H1 (cell line): ENCODE data around the gene GPR39. TPM values are rescaled to one million over a fixed set of nuclear protein-coding genes. Genes with fewer than 3 reads are reported as not detected.

Source experiments
- CTCF ChIA-PET: fragments of 300-600 bp; sonication (Branson Sonifier 250); formaldehyde crosslinking; loops from one replicate; lab custom pipeline; 2021; ENCODE audit not compliant: partially characterized antibody; lab: Charles Lee
- POLR2A ChIA-PET: fragments of 300-600 bp; sonication (Branson Sonifier 250); formaldehyde crosslinking; loops from one replicate; lab custom pipeline; 2021; ENCODE audit warnings: inconsistent platforms; ENCODE audit not compliant: partially characterized antibody; lab: Charles Lee
- DNase-seq, 2 experiments: peaks; one replicate each; pipeline versions ENCODE4 v3.0.0 to v3.0.0-alpha.2; 2010 to 2022; ENCODE audit warnings: low spot score in 2 of 2, low read depth in 1 of 2, mixed read lengths in 1 of 2
- FAIRE-seq: peaks from 2 replicates; lab custom pipeline; 2011; peaks lifted over from hg19 to GRCh38; lab: Jason Lieb, UNC
- H2AFZ ChIP-seq: 2 replicates; pipeline ENCODE4 v1.8.1; 2012; ENCODE audit warnings: low read length, inconsistent platforms
- H2AK5ac ChIP-seq: 2 replicates; pipeline ENCODE4 v1.6.1; 2013; ENCODE audit warnings: low read depth, low read length
- H2BK120ac ChIP-seq: replicated peaks from 2 replicates; pipeline ENCODE3; 2013; ENCODE audit warnings: low read depth, low read length, inconsistent platforms
- H2BK12ac ChIP-seq: 2 replicates; pipeline ENCODE4 v1.6.1; 2013; ENCODE audit warnings: low read depth, low read length
- H2BK15ac ChIP-seq: 2 replicates; pipeline ENCODE4 v1.6.1; 2013; ENCODE audit warnings: low read length
- H2BK20ac ChIP-seq: 2 replicates; pipeline ENCODE4 v1.6.1; 2013; ENCODE audit warnings: low read length
- H2BK5ac ChIP-seq: 2 replicates; pipeline ENCODE4 v1.6.1; 2013; ENCODE audit warnings: low read depth, low read length
- H3K14ac ChIP-seq: 2 replicates; pipeline ENCODE4 v1.6.1; 2013; ENCODE audit warnings: inconsistent platforms; ENCODE audit not compliant: insufficient read length
- H3K18ac ChIP-seq: 2 replicates; pipeline ENCODE4 v1.6.1; 2013; ENCODE audit warnings: low read length; ENCODE audit errors: extremely low read depth
- H3K23ac ChIP-seq: 2 replicates; pipeline ENCODE4 v1.6.1; 2013; ENCODE audit warnings: inconsistent platforms; ENCODE audit not compliant: insufficient read length
- H3K23me2 ChIP-seq: 2 replicates; pipeline ENCODE4 v1.6.1; 2013; ENCODE audit warnings: low read depth, low read length
- H3K27ac ChIP-seq: 2 replicates; pipeline ENCODE4 v1.6.1; 2011; ENCODE audit warnings: low read depth, low read length, inconsistent platforms
- H3K27me3 ChIP-seq, 4 experiments: replicated peaks in 1 of 4; 1 replicate in 1 of 4; 2 replicates in 3 of 4; pipeline versions ENCODE4 v1.6.1 to v1.8.1; 2011 to 2013; ENCODE audit warnings: low read length in 3 of 4, mild to moderate bottlenecking in 3 of 4, inconsistent platforms in 2 of 4, mixed read lengths in 2 of 4, moderate library complexity in 1 of 4; ENCODE audit not compliant: control insufficient read depth in 3 of 4, insufficient read depth in 3 of 4; ENCODE audit errors: extremely low read depth in 1 of 4
- H3K36me3 ChIP-seq, 4 experiments: 2 replicates each; pipeline versions ENCODE4 v1.6.1 to v1.8.1; 2011 to 2013; ENCODE audit warnings: mild to moderate bottlenecking in 4 of 4, low read length in 3 of 4, moderate library complexity in 2 of 4, control low read depth in 1 of 4, inconsistent platforms in 1 of 4; ENCODE audit not compliant: insufficient read depth in 4 of 4, control insufficient read depth in 2 of 4
- H3K4ac ChIP-seq: replicated peaks from 2 replicates; pipeline ENCODE3; 2013; ENCODE audit warnings: low read length, low read depth, mixed read lengths, inconsistent platforms; ENCODE audit not compliant: insufficient read length
- H3K4me1 ChIP-seq, 4 experiments: replicated peaks in 1 of 4; 1 replicate in 1 of 4; 2 replicates in 3 of 4; pipeline versions ENCODE4 v1.6.1 to v1.8.1; 2011 to 2013; ENCODE audit warnings: low read length in 3 of 4, inconsistent platforms in 2 of 4, mixed read lengths in 1 of 4; ENCODE audit not compliant: insufficient read depth in 4 of 4, control insufficient read depth in 3 of 4
- H3K4me2 ChIP-seq, 2 experiments: 2 replicates each; pipeline versions ENCODE4 v1.6.1 to v1.8.1; 2011 to 2013; ENCODE audit warnings: low read depth in 2 of 2, low read length in 2 of 2, control low read depth in 1 of 2, inconsistent platforms in 1 of 2, mild to moderate bottlenecking in 1 of 2; ENCODE audit not compliant: insufficient read depth in 1 of 2
- H3K4me3 ChIP-seq, 4 experiments: fragments of 200-600, 300-600 bp in 1 of 4; sonication (generic), shearing (Covaris generic), sonication (Bioruptor Twin) in 1 of 4; 2 replicates each; pipeline versions ENCODE4 v1.5.1 to v1.8.1; 2011 to 2016; ENCODE audit warnings: low read length in 4 of 4, low read depth in 3 of 4, control low read depth in 2 of 4, inconsistent platforms in 2 of 4, mild to moderate bottlenecking in 2 of 4, mixed read lengths in 1 of 4, moderate library complexity in 1 of 4; ENCODE audit not compliant: insufficient read depth in 2 of 4; ENCODE audit errors: extremely low read depth in 1 of 4
- H3K56ac ChIP-seq: replicated peaks from 2 replicates; pipeline ENCODE3; 2013; ENCODE audit warnings: low read depth, mild to moderate bottlenecking, mixed read lengths, low read length, inconsistent platforms; ENCODE audit not compliant: insufficient read length
- H3K79me1 ChIP-seq: 2 replicates; pipeline ENCODE4 v1.6.1; 2013; ENCODE audit warnings: low read depth, low read length, control low read depth
- H3K79me2 ChIP-seq, 2 experiments: 2 replicates each; pipeline versions ENCODE4 v1.6.1 to v1.8.1; 2012 to 2013; ENCODE audit warnings: low read length in 2 of 2, mild to moderate bottlenecking in 2 of 2, inconsistent platforms in 1 of 2; ENCODE audit not compliant: insufficient read depth in 2 of 2, control insufficient read depth in 1 of 2
- H3K9ac ChIP-seq, 4 experiments: replicated peaks in 1 of 4; 1 replicate in 1 of 4; 2 replicates in 3 of 4; pipeline versions ENCODE4 v1.6.1 to v1.8.1; 2011 to 2013; ENCODE audit warnings: low read depth in 3 of 4, low read length in 3 of 4, control low read depth in 2 of 4, mild to moderate bottlenecking in 2 of 4, moderate library complexity in 2 of 4, inconsistent platforms in 1 of 4; ENCODE audit errors: extremely low read depth in 1 of 4
- H3K9me3 ChIP-seq, 2 experiments: 2 replicates each; pipeline versions ENCODE4 v1.6.1 to v1.8.1; 2012 to 2013; ENCODE audit warnings: mild to moderate bottlenecking in 2 of 2, moderate library complexity in 2 of 2, control low read depth in 1 of 2, inconsistent platforms in 1 of 2, low read depth in 1 of 2, low read length in 1 of 2, mixed read lengths in 1 of 2; ENCODE audit not compliant: insufficient read depth in 2 of 2
- H4K20me1 ChIP-seq, 2 experiments: replicated peaks in 1 of 2; 2 replicates each; pipeline versions ENCODE3 to v1.8.1; 2011 to 2013; ENCODE audit warnings: inconsistent platforms in 2 of 2, low read length in 2 of 2, mild to moderate bottlenecking in 1 of 2; ENCODE audit not compliant: insufficient read depth in 2 of 2, control insufficient read depth in 1 of 2
- H4K5ac ChIP-seq: 2 replicates; pipeline ENCODE4 v1.6.1; 2013; ENCODE audit warnings: low read length, low read depth, mixed read lengths, inconsistent platforms; ENCODE audit not compliant: insufficient read length
- H4K8ac ChIP-seq: 2 replicates; pipeline ENCODE4 v1.8.0; 2013; ENCODE audit warnings: mild to moderate bottlenecking, moderate library complexity, low read length, inconsistent platforms; ENCODE audit not compliant: insufficient read depth; ENCODE audit errors: extremely low read depth
- H4K91ac ChIP-seq: replicated peaks from 2 replicates; pipeline ENCODE3; 2013; ENCODE audit warnings: low read length, mixed read lengths, inconsistent platforms; ENCODE audit not compliant: insufficient read length
- JUN ChIP-seq: IDR thresholded peaks from 2 replicates; pipeline ENCODE4 v1.6.1; 2011; ENCODE audit warnings: low read depth, mild to moderate bottlenecking, improper control_type of control experiment, low read length
- KDM5A ChIP-seq: fragments of 200-600 bp; IDR thresholded peaks from 2 replicates; pipeline ENCODE4 v1.7.1; 2012; ENCODE audit warnings: mild to moderate bottlenecking, low read length, inconsistent platforms, mixed read lengths
- NANOG ChIP-seq: IDR thresholded peaks from 2 replicates; pipeline ENCODE4 v1.6.1; 2011; ENCODE audit warnings: low read length, low read depth, mild to moderate bottlenecking, inconsistent platforms; ENCODE audit not compliant: insufficient read depth, poor library complexity, severe bottlenecking
- RAD21 ChIP-seq, 2 experiments: IDR thresholded peaks in 1 of 2; conservative IDR thresholded peaks in 1 of 2; 2 replicates each; pipeline ENCODE4 v1.6.1; 2011; ENCODE audit warnings: low read depth in 2 of 2, low read length in 2 of 2, improper control_type of control experiment in 1 of 2, inconsistent platforms in 1 of 2, mild to moderate bottlenecking in 1 of 2, moderate library complexity in 1 of 2
- RFX5 ChIP-seq: IDR thresholded peaks from 2 replicates; pipeline ENCODE4 v1.6.1; 2011; ENCODE audit warnings: low read depth, low read length, improper control_type of control experiment, borderline replicate concordance
- SAP30 ChIP-seq: fragments of 300-600 bp; sonication (generic); IDR thresholded peaks from 2 replicates; pipeline ENCODE4 v1.7.1; 2012; ENCODE audit warnings: low read length, moderate library complexity, mild to moderate bottlenecking, inconsistent platforms; ENCODE audit not compliant: insufficient read depth, insufficient replicate concordance
- ZNF274 ChIP-seq: IDR thresholded peaks from 2 replicates; pipeline ENCODE4 v1.7.0; 2012; ENCODE audit warnings: low read length, borderline replicate concordance; ENCODE audit errors: extremely low read depth
- WGBS, 2 experiments: shearing (Covaris generic) in 1 of 2; methylation state at CpG; one replicate each; pipeline versions ENCODE4 v1.1.6 to v1.1.7; 2013 to 2015; ENCODE audit warnings: low lambda C conversion rate in 2 of 2, mixed read lengths in 2 of 2, inconsistent platforms in 1 of 2, low coverage in 1 of 2, missing lambda C conversion rate in 1 of 2; ENCODE audit not compliant: insufficient replicate concordance in 2 of 2, insufficient coverage in 1 of 2, insufficient read length in 1 of 2; ENCODE audit errors: extremely low coverage in 1 of 2, missing lambda C conversion rate in 1 of 2; 5-methylcytosine and 5-hydroxymethylcytosine counted together
- polyA plus RNA-seq, 7 experiments: library from polyadenylated mRNA; depleted of rRNA in 3 of 7; stranded (reverse) in 5 of 7; unstranded in 2 of 7; fragments of >200 nt in 5 of 7; fragments of 200-250 nt in 2 of 7; gene quantifications; 1 replicate in 5 of 7; 2 replicates in 1 of 7; 4 replicates in 1 of 7; pipeline versions ENCODE4 v1.2.1 to v1.2.3, GENCODE V29; 2011 to 2013; ENCODE audit warnings: missing spikeins in 2 of 7, mixed read lengths in 2 of 7
- total RNA-seq: library from RNA; stranded (reverse); fragmentation: NEBNext Ultra II Directional; extraction: Animal tissue kit (Norgen Biotek cat#: 25700); gene quantifications from 2 replicates; pipeline ENCODE4 v1.2.1, GENCODE V29; 2021
- TF ChIP-seq, protein P1 (sequence below): IDR thresholded peaks from 2 replicates; pipeline ENCODE4 v1.6.1; 2012; ENCODE audit warnings: low read length, inconsistent platforms

The GPR39 gene
- total and polyA plus RNA-seq, 2 of the 8 experiments (the other 6 are each of a cell fraction or from before 2014, with no cell fraction given): 0.63 to 2.7 TPM

DNA sequence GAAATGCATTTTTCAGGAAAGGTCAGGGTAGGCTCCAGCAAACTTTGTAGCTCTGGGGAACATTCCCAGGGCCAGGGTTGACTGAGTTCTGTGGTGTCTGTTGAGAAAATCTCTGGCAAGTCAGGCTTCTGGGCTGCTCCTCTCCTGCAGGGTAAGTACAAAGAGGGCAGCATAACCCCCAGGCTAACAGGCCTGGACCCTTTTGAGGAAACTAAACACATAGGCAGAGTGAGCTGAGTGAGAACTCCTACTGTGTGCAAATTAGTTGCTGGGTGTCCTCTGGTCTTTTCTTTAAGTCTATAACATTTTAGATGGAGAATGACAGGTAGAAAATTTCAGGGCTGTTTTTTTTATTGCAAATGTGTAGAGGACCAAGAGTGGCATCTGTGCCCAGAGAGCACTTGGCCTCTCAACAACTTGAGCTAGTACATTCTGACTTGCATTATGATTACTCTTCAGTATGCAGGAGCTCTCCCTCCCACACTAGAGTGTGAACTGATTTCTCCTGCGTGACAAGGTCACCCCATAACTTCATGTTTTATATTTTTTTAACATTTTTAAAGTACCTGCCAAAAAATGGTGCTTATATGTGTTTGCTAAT lies 49.9 kb downstream of the GPR39 start:
- 0 out of 8 replicates have a peak, but pooled peaks cover 0 to 6% (median 0%) of the 10 kb centered on the region in 4 experiments for H3K36me3 ChIP-seq
- no peak for DNase-seq

More for the DNA sequence above, 49.9 kb downstream of the GPR39 start:
- Histone ChIP-seq H3K56ac (no peak overlapping the region), H4K5ac (no peak overlapping the region), H2AK5ac (no peak overlapping the region), H3K4me1 (no peaks in the 10 kb centered on the region), H2BK20ac (no peak overlapping the region), H3K9ac (no peak overlapping the region), H4K20me1 (no peaks in the 10 kb centered on the region), H3K23ac (no peak overlapping the region), H2BK12ac (no peak overlapping the region), H3K4me2 (no peak overlapping the region), H3K18ac (no peak overlapping the region), H2AFZ (no peak overlapping the region), H3K4me3 (no peak overlapping the region), H3K79me2 (no peaks in the 10 kb centered on the region), H3K23me2 (no peaks in the 10 kb centered on the region), H3K79me1 (no peaks in the 10 kb centered on the region), H3K9me3 (peaks cover 45 to 59% of the 10 kb centered on the region in 2 experiments), H2BK15ac (no peak overlapping the region), H2BK120ac (no peak overlapping the region), H3K27me3 (no peaks in the 10 kb centered on the region), H3K14ac (no peak overlapping the region), H4K8ac (no peak overlapping the region), H3K27ac (no peak overlapping the region), H3K4ac (no peak overlapping the region), H4K91ac (no peak overlapping the region), H2BK5ac (no peak overlapping the region)
- no peak for FAIRE-seq
- WGBS, 2 experiments: 58% methylated on average over 1 of the region's 1 CpG; no CpG with 5 or more reads in 1 of the 2 experiments
- CTCF ChIA-PET: interaction anchor here (1.4 kb wide), 1 partner anchor 18 kb away, joined by 3 read pairs; no protein-coding TSS in a partner anchor
- POLR2A ChIA-PET: no interaction called here
- TF ChIP-seq RFX5 (no peak), JUN (no peak), SAP30 (no peak), KDM5A (no peak), RAD21 (IDR thresholded peaks at IDR 0.05 in 1 of 2, conservative IDR thresholded peaks at IDR 0.05 in 1 of 2; ENCODE audit: low read depth in 2 of 2, low read length in 2 of 2) (no peak), ZNF274 (peak; percentile 92), NANOG (no peak)
- TF ChIP-seq, protein P1, sequence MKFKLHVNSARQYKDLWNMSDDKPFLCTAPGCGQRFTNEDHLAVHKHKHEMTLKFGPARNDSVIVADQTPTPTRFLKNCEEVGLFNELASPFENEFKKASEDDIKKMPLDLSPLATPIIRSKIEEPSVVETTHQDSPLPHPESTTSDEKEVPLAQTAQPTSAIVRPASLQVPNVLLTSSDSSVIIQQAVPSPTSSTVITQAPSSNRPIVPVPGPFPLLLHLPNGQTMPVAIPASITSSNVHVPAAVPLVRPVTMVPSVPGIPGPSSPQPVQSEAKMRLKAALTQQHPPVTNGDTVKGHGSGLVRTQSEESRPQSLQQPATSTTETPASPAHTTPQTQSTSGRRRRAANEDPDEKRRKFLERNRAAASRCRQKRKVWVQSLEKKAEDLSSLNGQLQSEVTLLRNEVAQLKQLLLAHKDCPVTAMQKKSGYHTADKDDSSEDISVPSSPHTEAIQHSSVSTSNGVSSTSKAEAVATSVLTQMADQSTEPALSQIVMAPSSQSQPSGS: no peak
